Ramos (cell line): ENCODE data around the gene SCAI.
"Not testable (repeated sequence)": the region's sequence is repeated elsewhere in the genome, so short reads cannot be mapped to it uniquely, and the experiment has no call there.

ENCODE experiments used
- in situ Hi-C: fragments of 300-500 bp; cut with MboI; formaldehyde crosslinking; loops from one replicate; pipeline ENCODE4 v1.14.3; 2022; ENCODE audit warnings: low sequenced_read_pairs; ENCODE audit not compliant: unreplicated experiment

Gene SCAI

DNA sequence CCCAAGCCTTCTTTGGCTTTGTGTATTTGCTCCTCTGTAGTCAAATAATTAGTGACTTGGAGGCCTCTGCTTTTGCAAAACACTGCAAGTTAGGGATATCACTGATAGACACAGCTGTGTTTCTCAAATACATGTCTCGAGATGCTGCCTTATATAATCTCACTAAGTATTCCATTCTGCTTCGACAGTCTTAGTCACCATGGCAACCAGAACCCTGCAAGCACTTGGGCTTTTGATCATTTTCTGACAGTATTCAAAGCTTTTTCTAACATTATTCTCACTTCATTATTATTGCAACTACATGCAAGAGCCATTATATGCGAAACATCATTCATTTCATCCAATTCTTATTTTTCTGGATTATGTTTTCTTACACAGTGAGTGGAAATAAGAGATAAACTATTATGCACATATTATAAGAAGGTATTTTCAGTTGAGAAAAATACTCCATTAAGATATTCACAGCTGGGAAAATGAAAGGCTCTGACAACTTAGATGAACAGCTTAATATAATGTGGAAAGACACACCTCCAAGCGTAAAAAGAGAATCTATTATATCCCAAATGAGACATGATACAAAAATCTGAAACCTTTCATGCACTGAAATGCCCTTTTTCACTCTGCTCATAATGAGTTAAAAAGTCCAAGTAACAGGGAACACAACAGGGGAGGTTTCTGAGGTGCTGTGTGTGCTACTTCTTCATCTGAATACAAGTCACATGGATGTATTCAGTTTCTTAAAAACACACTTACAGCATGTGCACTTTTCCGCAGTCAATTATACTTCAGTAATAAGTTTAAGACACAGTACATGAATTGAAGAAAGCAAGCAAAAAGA, 93.9 kb downstream of the SCAI start:
- in situ Hi-C loops: no loop called here

DNA sequence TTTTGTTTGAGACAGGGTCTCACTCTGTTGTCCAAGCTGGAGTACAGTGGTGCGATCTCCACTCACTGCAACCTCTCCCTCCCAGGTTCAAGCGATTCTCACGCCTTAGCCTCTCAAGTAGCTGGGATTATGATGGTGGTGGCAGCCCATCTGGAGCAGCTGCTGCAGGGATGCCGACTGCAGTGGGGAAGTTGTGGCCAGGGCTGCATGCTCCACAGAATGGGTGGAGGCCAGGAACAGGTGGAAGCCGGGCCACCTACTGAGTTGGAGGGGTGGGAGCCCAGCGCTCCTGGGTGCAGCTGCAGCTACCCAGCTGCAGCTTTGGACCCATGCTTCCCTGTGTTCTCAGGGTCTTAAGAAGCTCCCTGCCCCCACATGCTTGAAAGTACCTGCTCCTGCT, 99.7 kb downstream of the SCAI start:
- in situ Hi-C loops: no loop called here

DNA sequence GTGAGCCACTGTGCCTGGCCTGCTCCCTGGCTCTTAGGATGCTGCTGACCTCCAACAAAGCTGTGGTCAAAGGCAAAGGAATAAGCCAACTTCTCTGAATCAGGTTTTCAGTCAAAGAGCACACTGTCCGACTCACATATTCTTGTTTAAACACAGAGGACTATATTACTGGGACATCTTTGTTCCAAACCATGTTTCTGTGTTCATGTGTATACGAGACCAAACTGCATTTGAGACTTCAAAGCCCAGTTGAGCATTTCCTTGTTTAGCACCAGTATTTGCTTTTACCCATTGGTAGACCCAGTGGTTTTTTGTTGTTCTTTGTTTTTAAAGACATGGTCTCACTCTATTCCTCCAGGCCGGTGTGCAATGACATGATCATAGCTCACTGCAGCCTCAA, 100.2 kb downstream of the SCAI start:
- in situ Hi-C loops: no loop called here

DNA sequence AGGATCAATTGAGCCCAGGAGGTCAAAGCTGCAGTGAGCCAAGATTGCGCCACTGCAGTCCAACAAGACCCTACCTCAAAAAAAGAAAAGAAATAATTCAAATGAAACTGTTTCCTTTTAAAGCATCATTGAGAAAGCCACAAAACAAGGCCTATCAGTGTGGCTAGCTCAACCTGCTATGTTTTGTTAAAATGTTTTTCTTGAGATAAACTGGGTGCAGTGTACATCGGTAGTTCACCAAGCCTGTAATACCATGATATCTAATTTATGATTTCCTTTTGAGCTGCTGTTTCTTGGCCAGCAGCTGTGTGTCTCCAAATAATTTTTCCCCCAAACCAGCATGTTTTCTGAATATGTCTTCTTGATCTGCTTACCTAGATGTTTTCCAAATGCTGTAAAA, 105.2 kb downstream of the SCAI start:
- in situ Hi-C loops: no loop called here

DNA sequence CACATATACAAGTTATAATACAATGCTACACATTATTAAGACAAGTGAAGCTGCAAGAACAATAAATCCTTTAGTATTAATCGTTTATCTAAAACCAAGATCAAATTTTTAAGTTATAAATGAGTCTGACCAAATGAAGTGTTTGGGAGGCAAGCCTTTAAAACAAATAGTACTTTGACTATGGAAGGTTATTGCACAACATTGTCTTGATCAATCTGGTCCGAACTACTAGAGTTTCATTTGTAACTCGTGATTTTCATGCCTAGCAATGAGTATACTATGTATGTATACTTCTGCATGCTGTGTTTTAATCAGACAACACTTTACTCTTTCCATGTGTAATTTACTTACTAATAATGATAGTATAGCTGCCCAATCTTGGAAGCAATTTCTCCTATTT, 115.3 kb downstream of the SCAI start:
- in situ Hi-C loops: no loop called here

DNA sequence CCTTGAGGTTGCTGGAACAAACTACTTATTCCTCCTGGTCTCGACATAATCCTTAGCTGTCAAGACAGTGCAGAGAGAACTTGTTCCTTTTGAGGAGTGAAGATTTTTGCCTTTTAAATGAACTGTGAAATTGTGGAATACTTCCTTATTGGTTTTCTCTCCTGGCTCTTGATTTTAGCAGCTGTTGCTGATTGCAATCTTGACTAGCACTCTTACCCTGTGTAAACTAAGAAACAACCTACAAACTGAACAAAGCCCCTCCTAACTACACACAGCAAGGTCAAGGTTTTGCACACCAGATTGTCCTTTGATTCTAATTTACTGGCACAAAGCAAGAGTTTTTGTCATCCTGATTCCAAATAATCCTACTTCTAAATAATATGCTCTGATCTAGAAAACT, 118.4 kb downstream of the SCAI start:
- in situ Hi-C loops: no loop called here

DNA sequence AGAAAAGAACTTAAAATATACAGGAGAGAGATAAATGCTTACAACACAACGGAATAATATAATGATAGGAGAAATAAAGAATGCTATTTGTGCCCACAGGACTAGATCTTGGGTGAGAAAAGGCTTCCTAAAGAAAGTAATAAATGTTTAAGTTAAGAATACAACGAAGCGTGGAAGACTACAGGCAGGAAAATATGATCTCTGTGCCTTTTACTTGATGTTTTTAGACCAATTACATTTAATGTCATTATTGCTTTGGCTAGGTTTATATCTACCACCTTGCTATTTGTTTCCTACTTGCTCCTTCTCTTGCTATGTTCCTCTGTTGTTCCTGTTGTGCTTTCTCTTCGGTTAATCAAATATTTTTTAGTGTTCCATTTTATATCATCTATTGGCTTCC, 122.3 kb downstream of the SCAI start:
- in situ Hi-C loops: no loop called here

DNA sequence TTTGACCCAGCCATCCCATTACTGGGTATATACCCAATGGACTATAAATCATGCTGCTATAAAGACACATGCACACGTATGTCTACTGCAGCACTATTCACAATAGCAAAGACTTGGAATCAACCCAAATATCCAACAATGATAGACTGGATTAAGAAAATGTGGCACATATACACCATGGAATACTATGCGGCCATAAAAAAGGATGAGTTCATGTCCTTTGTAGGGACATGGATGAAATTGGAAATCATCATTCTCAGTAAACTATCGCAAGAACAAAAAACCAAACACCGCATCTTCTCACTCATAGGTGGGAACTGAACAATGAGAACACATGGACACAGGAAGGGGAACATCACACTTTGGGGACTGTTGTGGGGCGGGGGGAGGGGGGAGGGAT, 127.7 kb downstream of the SCAI start:
- in situ Hi-C loops: not testable (repeated sequence)

DNA sequence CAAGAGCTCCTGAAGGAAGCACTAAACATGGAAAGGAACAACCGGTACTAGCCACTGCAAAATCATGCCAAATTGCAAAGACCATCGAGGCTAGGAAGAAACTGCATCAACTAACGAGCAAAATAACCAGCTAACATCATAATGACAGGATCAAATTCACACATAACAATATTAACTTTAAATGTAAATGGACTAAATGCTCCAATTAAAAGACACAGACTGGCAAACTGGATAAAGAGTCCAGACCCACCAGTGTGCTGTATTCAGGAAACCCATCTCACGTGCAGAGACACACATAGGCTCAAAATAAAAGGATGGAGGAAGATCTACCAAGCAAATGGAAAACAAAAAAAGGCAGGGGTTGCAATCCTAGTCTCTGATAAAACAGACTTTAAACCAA, 131.3 kb downstream of the SCAI start:
- in situ Hi-C loops: not testable (repeated sequence)

DNA sequence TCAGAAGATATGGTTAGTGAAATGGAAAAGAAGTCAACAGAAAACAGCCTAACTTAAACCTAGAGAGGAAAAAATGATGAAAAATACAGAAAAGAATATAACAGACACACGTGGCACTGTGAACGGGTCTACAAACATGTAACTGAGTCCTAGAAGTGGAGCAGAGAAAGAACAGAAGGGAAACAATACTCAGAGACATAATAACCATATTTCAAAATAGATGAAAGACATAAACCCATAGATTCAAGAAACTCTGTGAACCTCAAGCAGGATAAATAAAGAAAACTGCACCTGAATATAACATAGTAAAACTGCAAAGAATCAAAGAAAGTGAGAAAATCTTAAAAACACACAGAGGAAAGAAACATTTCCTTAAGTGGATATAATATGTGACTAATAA, 134.7 kb downstream of the SCAI start:
- in situ Hi-C loops: no loop called here

DNA sequence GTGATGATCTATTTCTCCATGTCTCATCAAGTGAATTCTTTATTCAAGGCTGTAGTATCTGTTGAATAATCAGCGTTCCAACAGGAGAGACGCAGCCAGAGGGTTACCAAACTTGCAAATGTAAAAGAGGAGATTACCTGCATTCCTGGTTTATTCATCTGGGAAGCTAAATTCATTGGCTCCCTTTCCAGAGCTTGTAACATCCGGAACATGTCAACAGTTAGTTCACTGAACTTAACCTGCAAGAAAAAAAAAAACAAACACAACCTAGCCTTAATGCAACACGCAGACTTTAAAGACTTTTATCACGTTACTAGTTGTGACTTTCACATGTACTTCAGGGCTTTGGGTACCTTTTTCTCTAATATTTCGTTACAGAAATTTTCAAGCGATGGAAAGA, 140.0 kb downstream of the SCAI start:
- in situ Hi-C loops: no loop called here

DNA sequence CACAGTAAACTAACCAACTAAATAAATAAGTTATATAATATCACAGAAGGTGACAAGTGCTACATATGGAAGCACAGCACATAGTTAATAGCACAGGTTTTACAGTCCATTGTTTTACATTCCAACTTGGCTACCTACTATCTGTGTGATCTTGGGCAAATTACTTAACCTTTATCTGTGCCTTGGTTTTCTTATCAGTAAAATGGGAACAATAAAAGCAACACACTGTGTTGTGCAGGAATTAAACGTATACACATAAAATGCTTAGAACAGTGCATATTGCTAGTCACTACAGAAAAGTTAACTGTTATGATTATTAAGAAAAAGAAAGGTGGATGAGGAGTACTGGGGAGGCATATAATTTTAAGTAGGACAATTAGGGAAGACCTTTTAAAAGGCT, 159.6 kb downstream of the SCAI start:
- in situ Hi-C loops: no loop called here

DNA sequence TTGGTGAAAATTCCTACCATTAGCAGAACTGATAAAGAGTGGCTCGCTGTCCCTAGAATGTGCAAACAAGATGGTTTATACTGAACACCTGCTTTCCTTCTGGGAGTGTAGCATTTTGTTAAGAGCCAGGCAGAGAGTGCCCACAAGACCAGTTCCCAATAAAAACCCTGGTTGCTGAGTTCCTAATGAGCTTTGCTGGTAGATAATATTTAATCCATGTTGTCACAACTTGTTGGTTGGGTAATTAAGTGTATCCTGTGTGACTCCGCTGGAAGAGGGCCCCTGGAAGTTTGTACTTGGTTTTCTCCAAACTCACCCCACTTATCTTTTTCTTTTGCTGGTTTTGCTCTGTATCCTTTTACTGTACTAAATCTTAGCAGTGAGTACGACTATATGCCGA, 162.9 kb downstream of the SCAI start:
- in situ Hi-C loops: no loop called here

DNA sequence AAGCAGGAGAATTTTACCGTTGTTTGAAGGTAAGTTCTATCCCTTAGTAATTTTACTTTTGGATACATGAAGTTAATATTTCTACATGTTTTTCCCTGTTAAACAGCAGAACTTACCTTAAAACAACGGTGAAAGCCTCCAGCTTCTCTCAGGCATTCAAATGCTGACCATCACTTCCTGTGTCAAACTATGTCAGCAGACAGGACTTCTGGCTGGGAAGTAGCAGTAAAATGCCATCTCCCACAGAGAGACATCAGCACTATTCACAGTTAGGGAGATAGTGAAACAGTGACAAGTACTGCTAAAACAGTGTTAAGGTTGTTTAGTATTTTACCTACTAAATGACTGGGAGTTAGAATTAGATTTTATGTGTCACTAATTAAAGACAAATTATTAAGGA, 168.2 kb downstream of the SCAI start:
- in situ Hi-C loops: no loop called here

DNA sequence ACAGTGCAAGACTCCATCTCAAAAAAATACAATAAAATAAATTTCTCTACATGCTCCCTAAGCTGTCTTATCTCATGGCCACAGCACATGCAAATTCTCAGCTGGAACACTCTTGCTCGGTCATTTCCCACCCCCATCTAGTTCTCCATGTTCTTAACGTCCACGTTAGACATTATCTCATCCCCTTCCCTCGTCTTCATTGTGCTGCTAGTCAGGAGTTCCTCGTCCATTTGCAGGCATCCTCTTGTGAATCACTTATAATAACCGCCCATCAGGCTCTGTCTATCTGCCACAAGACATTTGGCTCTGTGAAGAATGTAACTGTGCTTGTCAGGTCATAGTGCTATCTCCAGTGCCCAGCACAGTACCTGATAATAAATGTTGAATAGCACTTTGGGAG, 169.5 kb downstream of the SCAI start:
- in situ Hi-C loops: no loop called here

DNA sequence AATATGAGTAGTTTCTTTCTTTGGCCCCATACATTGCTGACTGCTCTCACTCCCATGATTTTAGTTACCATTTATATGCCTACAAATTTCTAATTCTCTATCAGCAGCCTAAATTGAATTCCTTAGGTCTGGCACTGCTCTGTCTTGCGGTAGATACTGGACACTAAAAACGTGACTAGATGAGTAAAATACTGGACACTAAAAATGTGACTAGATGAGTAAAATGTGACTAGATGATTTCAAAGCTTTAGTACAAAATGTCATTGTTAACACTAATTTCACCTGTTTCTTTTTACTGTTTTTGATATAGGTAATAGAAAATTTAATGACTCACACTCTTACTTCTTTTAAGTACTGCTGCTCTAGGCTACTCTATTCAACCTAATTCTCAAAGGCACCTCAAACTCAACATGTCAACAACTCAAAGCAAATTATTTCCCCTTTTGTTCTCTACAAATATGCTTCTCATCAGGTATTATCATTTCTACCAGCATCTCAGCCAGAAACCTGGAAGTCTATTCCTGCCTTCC, 171.0 kb downstream of the SCAI start:
- in situ Hi-C loops: no loop called here

DNA sequence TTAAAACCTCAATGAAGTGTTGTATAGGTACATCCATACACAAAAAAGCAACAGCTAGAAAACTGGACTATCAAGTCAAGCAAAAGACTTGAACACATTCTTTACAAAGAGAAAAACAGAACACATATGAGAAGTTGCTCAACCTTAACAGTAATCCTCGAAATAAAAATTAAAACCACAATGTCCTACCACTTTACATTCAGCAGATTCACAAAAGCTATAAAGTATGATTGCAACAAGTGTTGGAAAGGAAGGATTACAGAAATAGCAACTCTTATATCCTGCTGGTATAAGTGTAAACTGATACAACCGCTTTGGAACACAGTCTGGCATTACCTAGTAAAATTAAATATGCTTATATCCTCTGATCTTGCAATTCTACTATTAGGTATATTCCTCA, 173.9 kb downstream of the SCAI start:
- in situ Hi-C loops: no loop called here

DNA sequence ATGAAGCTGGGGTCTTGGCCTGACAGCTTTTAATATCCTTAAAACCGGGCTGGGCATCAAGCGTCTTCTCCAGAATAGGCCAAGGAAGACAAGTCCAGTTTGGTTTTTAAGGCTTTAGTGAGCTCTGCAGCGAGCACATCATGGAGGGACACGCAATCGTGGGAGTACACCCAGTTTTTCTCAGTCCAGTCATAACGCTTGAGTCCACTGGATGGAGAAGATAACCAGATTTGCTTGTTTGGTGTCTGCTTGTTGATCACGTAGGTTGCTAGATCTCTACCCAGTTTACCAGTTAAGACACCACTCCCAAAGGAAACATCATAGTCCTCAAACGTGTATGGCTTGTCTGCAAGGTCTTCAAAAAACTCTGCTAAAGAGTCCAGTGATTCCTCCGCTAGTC, 175.1 kb downstream of the SCAI start:
- in situ Hi-C loops: no loop called here

DNA sequence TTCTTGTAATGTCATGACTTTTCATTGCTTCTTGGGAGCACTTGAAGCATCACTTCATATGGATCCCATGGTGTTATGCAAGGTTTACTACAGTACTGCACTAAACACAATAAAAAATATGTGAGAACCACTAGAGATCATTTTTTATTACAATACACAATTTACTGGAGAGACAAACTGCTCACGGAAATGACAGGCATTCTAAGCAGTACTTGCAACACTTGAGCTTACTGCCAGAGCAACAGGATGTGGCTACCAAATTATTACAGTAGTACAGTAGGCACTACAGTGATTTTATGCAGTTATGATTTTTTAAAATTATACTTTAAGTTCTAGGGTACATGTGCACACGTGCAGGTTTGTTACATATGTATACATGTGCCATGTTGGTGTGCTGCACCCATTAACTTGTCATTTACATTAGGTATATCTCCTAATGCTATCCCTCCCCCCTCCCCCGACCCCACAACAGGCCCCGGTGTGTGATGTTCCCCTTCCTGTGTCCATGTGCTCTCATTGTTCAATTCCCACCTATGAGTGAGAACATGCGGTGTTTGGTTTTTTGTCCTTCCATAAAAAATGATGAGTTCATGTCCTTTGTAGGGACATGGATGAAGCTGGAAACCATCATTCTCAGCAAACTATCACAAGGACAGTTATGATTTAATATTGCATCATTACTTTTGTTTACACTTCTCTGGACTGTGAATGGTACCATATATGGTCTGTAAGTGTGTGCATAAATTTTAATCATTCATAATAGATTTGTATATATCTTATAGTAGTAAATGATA, 177.4 kb downstream of the SCAI start:
- in situ Hi-C loops: not testable (repeated sequence)

DNA sequence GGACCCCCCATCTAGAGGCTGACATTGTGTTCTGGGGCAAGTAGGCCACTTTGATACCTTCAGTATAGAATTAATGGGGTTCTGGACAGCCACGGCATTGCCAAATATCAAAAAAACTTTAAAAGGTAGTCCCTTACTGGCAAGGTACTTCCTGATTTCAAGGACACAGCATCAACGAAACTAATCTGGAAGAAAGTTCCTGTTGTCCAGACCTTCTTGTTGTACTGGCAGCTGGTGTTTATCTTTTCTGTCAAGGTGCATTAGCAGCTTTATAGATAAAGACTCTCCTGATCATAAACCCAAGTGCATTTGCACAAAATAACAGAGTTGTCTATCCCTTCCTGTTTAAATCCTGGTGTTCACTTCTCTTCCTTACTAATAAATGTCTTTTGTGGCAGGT, 178.7 kb downstream of the SCAI start:
- in situ Hi-C loops: no loop called here

DNA sequence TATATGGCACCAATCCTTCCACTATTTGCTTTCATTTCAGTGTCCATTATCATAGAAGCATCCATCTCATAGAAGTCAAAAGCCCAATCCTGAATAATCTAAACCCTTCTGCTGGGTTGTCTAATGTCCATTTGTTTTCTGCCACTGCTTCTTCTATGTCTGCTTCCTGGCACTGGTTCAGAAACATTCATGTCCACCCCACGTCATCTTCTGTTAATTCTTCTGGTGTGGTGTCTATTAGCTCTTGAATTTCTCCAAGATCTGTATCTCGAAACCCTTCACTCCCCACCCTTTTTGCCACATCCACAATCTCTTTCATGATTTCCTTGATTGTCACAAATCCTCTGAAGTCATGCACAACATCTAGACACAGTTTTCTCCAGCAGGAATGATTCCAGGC, 179.3 kb downstream of the SCAI start:
- in situ Hi-C loops: no loop called here

DNA sequence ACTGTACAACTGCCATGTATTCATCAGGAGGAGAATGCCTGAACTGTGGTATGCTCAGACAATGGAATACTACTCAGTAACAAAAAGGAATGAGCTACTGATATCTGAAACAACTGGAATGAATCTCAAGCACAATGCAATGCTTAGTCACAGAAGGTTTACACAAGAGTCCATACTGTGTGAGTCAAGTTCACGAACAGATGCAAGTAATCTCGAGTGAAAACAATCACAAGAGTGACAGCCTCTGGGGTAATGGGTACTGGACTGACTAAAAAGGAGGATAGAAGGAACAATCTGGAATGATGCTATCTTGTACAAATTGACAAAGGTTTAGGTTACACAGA, 182.9 kb downstream of the SCAI start:
- in situ Hi-C loops: no loop called here
